HepG2 (cell line): ENCODE data around the gene CXorf65. TPM values are rescaled to one million over a fixed set of nuclear protein-coding genes. Genes with fewer than 3 reads are reported as not detected.

Experiments
- ATAC-seq: fragments of 200-7000 bp; cut with Tn5 transposase; 3 replicates; pipeline ENCODE4 v1.9.1; 2020; ENCODE audit warnings: mild to moderate bottlenecking, moderate library complexity
- BruUV-seq: library from RNA; stranded (reverse); fragments of 400-500 nt; replicated peaks from 2 replicates; lab custom pipeline; 2021; lab: Mats Ljungman, UMichigan
- CTCF ChIA-PET: fragments of 300-600 bp; formaldehyde crosslinking; extraction: SDS; loops from one replicate; lab custom pipeline; 2021; ENCODE audit warnings: low total read pairs, inconsistent platforms, low intra/inter-chr PET ratio; lab: Yijun Ruan, JAX
- POLR2A ChIA-PET: fragments of 350-600 bp; sonication (Branson Sonifier 250); formaldehyde crosslinking; loops from one replicate; lab custom pipeline; 2020; ENCODE audit warnings: antibody characterized with exemption, inconsistent platforms; lab: Yijun Ruan, JAX
- DNase-seq: peaks from one replicate; pipeline ENCODE4 v3.0.0-alpha.2; 2015; ENCODE audit warnings: low spot score
- FAIRE-seq: peaks from 3 replicates; lab custom pipeline; 2011; peaks lifted over from hg19 to GRCh38; lab: Jason Lieb, UNC
- H2AFZ ChIP-seq: one replicate; pipeline ENCODE4 v1.6.1; 2011; ENCODE audit warnings: low read length, inconsistent platforms
- H3K27ac ChIP-seq: fragments of 300-600 bp; 3 replicates; pipeline ENCODE4 v1.8.0; 2011; ENCODE audit warnings: mixed run types, mild to moderate bottlenecking, mixed read lengths, low read length, inconsistent platforms; ENCODE audit not compliant: insufficient read depth; ENCODE audit errors: extremely low read length
- H3K27me3 ChIP-seq, 2 experiments: fragments of 200-600 bp in 1 of 2; 2 replicates in 1 of 2; 3 replicates in 1 of 2; pipeline versions ENCODE4 v1.6.0 to v1.8.0; 2011; ENCODE audit warnings: low read length in 2 of 2, mild to moderate bottlenecking in 2 of 2, moderate library complexity in 2 of 2, inconsistent platforms in 1 of 2; ENCODE audit not compliant: insufficient read depth in 2 of 2, control insufficient read depth in 1 of 2
- H3K36me3 ChIP-seq, 2 experiments: fragments of 200-600 bp in 1 of 2; replicated peaks in 1 of 2; 2 replicates in 1 of 2; 3 replicates in 1 of 2; pipeline versions ENCODE4 v1.5.1 to v1.8.0; 2011; ENCODE audit warnings: low read length in 2 of 2, inconsistent platforms in 1 of 2; ENCODE audit not compliant: insufficient read depth in 2 of 2, control insufficient read depth in 1 of 2
- H3K4me1 ChIP-seq: 2 replicates; pipeline ENCODE4 v1.5.1; 2012; ENCODE audit warnings: low read length, inconsistent platforms; ENCODE audit not compliant: insufficient read depth
- H3K4me2 ChIP-seq: 2 replicates; pipeline ENCODE4 v1.6.0; 2011; ENCODE audit warnings: low read depth, low read length, inconsistent platforms
- H3K4me3 ChIP-seq, 3 experiments: fragments of 200-600 bp in 1 of 3; sonication (generic), shearing (Covaris generic) in 1 of 3; replicated peaks in 1 of 3; 2 replicates each; pipeline ENCODE4 v1.5.1; 2011 to 2016; ENCODE audit warnings: low read length in 3 of 3, inconsistent platforms in 2 of 3, low read depth in 2 of 3, mild to moderate bottlenecking in 2 of 3, control low read depth in 1 of 3, mixed read lengths in 1 of 3; ENCODE audit not compliant: insufficient read depth in 1 of 3
- H3K79me2 ChIP-seq: one replicate; pipeline ENCODE4 v1.6.1; 2011; ENCODE audit warnings: low read length, inconsistent platforms; ENCODE audit not compliant: insufficient read depth
- H3K9ac ChIP-seq: 2 replicates; pipeline ENCODE4 v1.6.0; 2011; ENCODE audit warnings: mild to moderate bottlenecking, low read depth, low read length, inconsistent platforms; ENCODE audit not compliant: insufficient read depth
- H3K9me3 ChIP-seq: 2 replicates; pipeline ENCODE4 v1.5.1; 2012; ENCODE audit warnings: mild to moderate bottlenecking, low read length
- H4K20me1 ChIP-seq: 2 replicates; pipeline ENCODE4 v1.6.0; 2011; ENCODE audit warnings: inconsistent platforms, mild to moderate bottlenecking, low read length, moderate library complexity; ENCODE audit not compliant: insufficient read depth
- FOXP1 ChIP-seq, 2 experiments: fragments of 450-650 bp in 1 of 2; IDR thresholded peaks; 2 replicates each; pipeline ENCODE4 v1.6.1; 2017 to 2018; ENCODE audit warnings: antibody characterized with exemption in 1 of 2
- KLF16 ChIP-seq, 2 experiments: sonication (generic) in 1 of 2; formaldehyde crosslinking in 1 of 2; IDR thresholded peaks; 2 replicates each; pipeline versions ENCODE4 v1.6.1 to v1.8.0; 2016 to 2023; ENCODE audit warnings: missing genetic modification reagents in 2 of 2, missing compliant biosample characterization in 1 of 2
- MXD4 ChIP-seq: IDR thresholded peaks from 2 replicates; pipeline ENCODE4 v1.6.1; 2016; ENCODE audit warnings: mild to moderate bottlenecking, missing biosample characterization, missing genetic modification reagents
- MYC ChIP-seq: sonication (generic); formaldehyde crosslinking; IDR thresholded peaks from 2 replicates; pipeline ENCODE4 v1.9.0; 2021; ENCODE audit warnings: missing genetic modification reagents, borderline replicate concordance
- NBN ChIP-seq: fragments of 450-650 bp; conservative IDR thresholded peaks from 2 replicates; pipeline ENCODE4 v1.6.1; 2017
- PHF20 ChIP-seq: sonication (generic); formaldehyde crosslinking; IDR thresholded peaks from 2 replicates; pipeline ENCODE4 v1.5.0; 2020; ENCODE audit warnings: mild to moderate bottlenecking, missing genetic modification reagents
- RAD51 ChIP-seq: fragments of 450-650 bp; IDR thresholded peaks from 2 replicates; pipeline ENCODE4 v1.6.1; 2016; ENCODE audit warnings: borderline replicate concordance
- SATB2 ChIP-seq: sonication (generic); formaldehyde crosslinking; IDR thresholded peaks from 2 replicates; pipeline ENCODE4 v1.5.0; 2020; ENCODE audit warnings: missing genetic modification reagents
- SIN3A ChIP-seq: IDR thresholded peaks from 2 replicates; pipeline ENCODE4 v1.6.1; 2011; ENCODE audit warnings: low read depth, mild to moderate bottlenecking, control low read depth, low read length, borderline replicate concordance
- SOX6 ChIP-seq, 2 experiments: fragments of 450-650 bp in 1 of 2; sonication (generic) in 1 of 2; formaldehyde crosslinking in 1 of 2; IDR thresholded peaks; 2 replicates each; pipeline versions ENCODE4 v1.4.0 to v1.6.1; 2017 to 2020; ENCODE audit warnings: antibody characterized with exemption in 1 of 2, mild to moderate bottlenecking in 1 of 2, missing genetic modification reagents in 1 of 2
- TCF12 ChIP-seq, 2 experiments: fragments of 450-650 bp in 1 of 2; sonication (generic) in 1 of 2; formaldehyde crosslinking in 1 of 2; IDR thresholded peaks; 2 replicates each; pipeline versions ENCODE4 v1.6.1 to v1.8.0; 2017 to 2022; ENCODE audit warnings: antibody characterized with exemption in 1 of 2, mild to moderate bottlenecking in 1 of 2, missing genetic modification reagents in 1 of 2, moderate library complexity in 1 of 2
- YEATS4 ChIP-seq: sonication (generic); formaldehyde crosslinking; IDR thresholded peaks from 2 replicates; pipeline ENCODE4 v1.4.0; 2020; ENCODE audit warnings: missing genetic modification reagents, borderline replicate concordance
- ZNF432 ChIP-seq: sonication (generic); formaldehyde crosslinking; IDR thresholded peaks from 2 replicates; pipeline ENCODE4 v1.5.0; 2020; ENCODE audit warnings: missing genetic modification reagents, mild to moderate bottlenecking, borderline replicate concordance
- ZNF83 ChIP-seq: sonication (generic); formaldehyde crosslinking; IDR thresholded peaks from 2 replicates; pipeline ENCODE4 v1.4.0; 2020; ENCODE audit warnings: missing genetic modification reagents, mild to moderate bottlenecking, borderline replicate concordance
- WGBS: methylation state at CpG from one replicate; pipeline ENCODE4 v1.1.6; 2017; ENCODE audit warnings: low lambda C conversion rate; 5-methylcytosine and 5-hydroxymethylcytosine counted together
- in situ Hi-C: cut with HindIII; loops from 2 replicates; pipeline ENCODE4 v1.10.0; 2017; ENCODE audit warnings: low pct_unique_long_range_greater_than_20kb; ENCODE audit not compliant: extremely low pct_ligation_motif_present
- intact Hi-C: fragments of 100-400 bp; cut with micrococcal nuclease; formaldehyde crosslinking; loops from one replicate; pipeline ENCODE4 v1.10.0; 2022; ENCODE audit not compliant: unreplicated experiment
- polyA plus RNA-seq, 8 experiments: library from polyadenylated mRNA; depleted of rRNA in 3 of 8; stranded (reverse) in 7 of 8; unstranded in 1 of 8; fragments of >200 nt; fragmentation: Illumina TruSeq in 4 of 8; extraction: Trizol in 4 of 8; gene quantifications; 2 replicates each; pipeline versions ENCODE4 v1.2.1 to v1.2.3, GENCODE V29; 2011 to 2016; ENCODE audit warnings: low read depth in 4 of 8, missing spikeins in 1 of 8, mixed read lengths in 1 of 8; ENCODE audit not compliant: insufficient read depth in 1 of 8
- total RNA-seq, 5 experiments: library from RNA; depleted of rRNA; stranded (reverse); fragments of >200 nt; fragmentation: Illumina TruSeq; extraction: Trizol; gene quantifications; 2 replicates each; pipeline ENCODE4 v1.2.3, GENCODE V29; 2016; ENCODE audit warnings: low read depth in 1 of 5
- TF ChIP-seq, protein P1 (sequence below): sonication (generic); formaldehyde crosslinking; conservative IDR thresholded peaks from 2 replicates; pipeline ENCODE4 v1.4.0; 2020; ENCODE audit warnings: mild to moderate bottlenecking, missing genetic modification reagents, moderate library complexity
- TF ChIP-seq, protein P2 (sequence below): sonication (generic); formaldehyde crosslinking; IDR thresholded peaks from 2 replicates; pipeline ENCODE4 v1.4.0; 2020; ENCODE audit warnings: mild to moderate bottlenecking, missing genetic modification reagents

CXorf65 gene
- total and polyA plus RNA-seq, 2 of the 13 experiments (the other 11 are each of a cell fraction or from before 2014, with no cell fraction given) = not detected

DNA sequence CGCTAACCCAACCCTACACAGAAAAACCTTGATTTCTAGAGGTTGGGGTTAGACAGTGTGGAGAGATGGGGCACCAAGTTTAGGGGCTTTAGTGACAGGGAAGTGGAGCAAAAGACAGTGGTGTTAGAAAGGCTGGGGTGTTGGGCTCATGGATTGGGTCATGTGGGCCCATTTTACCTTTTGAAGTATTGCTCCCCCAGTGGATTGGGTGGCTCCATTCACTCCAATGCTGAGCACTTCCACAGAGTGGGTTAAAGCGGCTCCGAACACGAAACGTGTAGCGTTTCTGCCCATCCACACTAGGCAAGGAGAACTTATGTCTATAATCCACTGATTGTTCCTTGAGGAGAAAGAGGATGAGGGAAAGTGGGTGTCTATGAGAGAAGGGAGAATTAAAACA is 2.5 kb upstream of the CXorf65 start:
- BruUV-seq = no TSS peak
- Histone ChIP-seq H3K4me3 (no peak overlapping the region), H3K4me1 (peaks cover 8% of the 10 kb centered on the region), H3K9me3 (no peaks in the 10 kb centered on the region), H3K27ac (no peak overlapping the region), H3K27me3 (no peaks in the 10 kb centered on the region), H3K79me2 (no peaks in the 10 kb centered on the region), H3K36me3 (no peaks in the 10 kb centered on the region), H4K20me1 (no peaks in the 10 kb centered on the region), H3K9ac (no peak overlapping the region), H2AFZ (no peak overlapping the region), H3K4me2 (no peak overlapping the region)
- 94% methylated on average over 6 of the region's 6 CpGs for WGBS
- ChIA-PET CTCF (no interaction called here), POLR2A (no interaction called here)
- intact Hi-C loops (no loop called here), in situ Hi-C loops (no loop called here)
- no peak for DNase-seq
- ATAC-seq = no peak
- TF ChIP-seq SATB2 (CRISPR knock-in tag) (no peak), KLF16 (CRISPR knock-in tag; IDR thresholded peaks at IDR 0.05) (no peak), ZNF83 (CRISPR knock-in tag) (no peak), ZNF432 (CRISPR knock-in tag) (no peak), TCF12 (IDR thresholded peaks at IDR 0.05) (no peak), TCF12 (CRISPR knock-in tag; IDR thresholded peaks at IDR 0.05) (no peak), FOXP1 (IDR thresholded peaks at IDR 0.05) (no peak), FOXP1 (CRISPR knock-in tag; IDR thresholded peaks at IDR 0.05) (no peak), NBN (no peak), MYC (CRISPR knock-in tag) (no peak), RAD51 (no peak), SOX6 (IDR thresholded peaks at IDR 0.05) (no peak), SOX6 (CRISPR knock-in tag; IDR thresholded peaks at IDR 0.05) (no peak), YEATS4 (CRISPR knock-in tag) (no peak), MXD4 (no peak), SIN3A (no peak), PHF20 (CRISPR knock-in tag) (no peak)
- TF ChIP-seq, protein P1, sequence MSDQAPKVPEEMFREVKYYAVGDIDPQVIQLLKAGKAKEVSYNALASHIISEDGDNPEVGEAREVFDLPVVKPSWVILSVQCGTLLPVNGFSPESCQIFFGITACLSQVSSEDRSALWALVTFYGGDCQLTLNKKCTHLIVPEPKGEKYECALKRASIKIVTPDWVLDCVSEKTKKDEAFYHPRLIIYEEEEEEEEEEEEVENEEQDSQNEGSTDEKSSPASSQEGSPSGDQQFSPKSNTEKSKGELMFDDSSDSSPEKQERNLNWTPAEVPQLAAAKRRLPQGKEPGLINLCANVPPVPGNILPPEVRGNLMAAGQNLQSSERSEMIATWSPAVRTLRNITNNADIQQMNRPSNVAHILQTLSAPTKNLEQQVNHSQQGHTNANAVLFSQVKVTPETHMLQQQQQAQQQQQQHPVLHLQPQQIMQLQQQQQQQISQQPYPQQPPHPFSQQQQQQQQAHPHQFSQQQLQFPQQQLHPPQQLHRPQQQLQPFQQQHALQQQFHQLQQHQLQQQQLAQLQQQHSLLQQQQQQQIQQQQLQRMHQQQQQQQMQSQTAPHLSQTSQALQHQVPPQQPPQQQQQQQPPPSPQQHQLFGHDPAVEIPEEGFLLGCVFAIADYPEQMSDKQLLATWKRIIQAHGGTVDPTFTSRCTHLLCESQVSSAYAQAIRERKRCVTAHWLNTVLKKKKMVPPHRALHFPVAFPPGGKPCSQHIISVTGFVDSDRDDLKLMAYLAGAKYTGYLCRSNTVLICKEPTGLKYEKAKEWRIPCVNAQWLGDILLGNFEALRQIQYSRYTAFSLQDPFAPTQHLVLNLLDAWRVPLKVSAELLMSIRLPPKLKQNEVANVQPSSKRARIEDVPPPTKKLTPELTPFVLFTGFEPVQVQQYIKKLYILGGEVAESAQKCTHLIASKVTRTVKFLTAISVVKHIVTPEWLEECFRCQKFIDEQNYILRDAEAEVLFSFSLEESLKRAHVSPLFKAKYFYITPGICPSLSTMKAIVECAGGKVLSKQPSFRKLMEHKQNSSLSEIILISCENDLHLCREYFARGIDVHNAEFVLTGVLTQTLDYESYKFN (CRISPR knock-in tag) = no peak
- TF ChIP-seq, protein P2, sequence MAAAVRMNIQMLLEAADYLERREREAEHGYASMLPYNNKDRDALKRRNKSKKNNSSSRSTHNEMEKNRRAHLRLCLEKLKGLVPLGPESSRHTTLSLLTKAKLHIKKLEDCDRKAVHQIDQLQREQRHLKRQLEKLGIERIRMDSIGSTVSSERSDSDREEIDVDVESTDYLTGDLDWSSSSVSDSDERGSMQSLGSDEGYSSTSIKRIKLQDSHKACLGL (CRISPR knock-in tag) = no peak
- FAIRE-seq = no peak
